HepG2 (cell line): ENCODE results near the gene ACSS1. TPM values are rescaled to one million over a fixed set of nuclear protein-coding genes. Genes with fewer than 3 reads are reported as not detected.

Experiments
- ATF5 ChIP-seq: sonication (generic); formaldehyde crosslinking; IDR thresholded peaks from 2 replicates; pipeline ENCODE4 v1.4.0; 2020; ENCODE audit warnings: mild to moderate bottlenecking, low read depth, missing genetic modification reagents
- ATRX ChIP-seq: sonication (generic); formaldehyde crosslinking; IDR thresholded peaks from 2 replicates; pipeline ENCODE4 v1.4.0; 2020; ENCODE audit warnings: missing genetic modification reagents, borderline replicate concordance
- CENPT ChIP-seq: sonication (generic); formaldehyde crosslinking; IDR thresholded peaks from 2 replicates; pipeline ENCODE4 v1.8.0; 2022; ENCODE audit warnings: low read depth, mild to moderate bottlenecking, moderate library complexity, missing genetic modification reagents
- DMAP1 ChIP-seq: IDR thresholded peaks from 2 replicates; pipeline ENCODE4 v1.6.1; 2016
- DZIP1 ChIP-seq: sonication (generic); formaldehyde crosslinking; IDR thresholded peaks from 2 replicates; pipeline ENCODE4 v1.5.0; 2020; ENCODE audit warnings: mild to moderate bottlenecking, missing genetic modification reagents
- GMEB2 ChIP-seq: IDR thresholded peaks from 2 replicates; pipeline ENCODE4 v1.6.1; 2016; ENCODE audit warnings: missing biosample characterization, missing genetic modification reagents, low read depth
- JUNB ChIP-seq: sonication (generic); formaldehyde crosslinking; IDR thresholded peaks from 2 replicates; pipeline ENCODE4 v1.8.0; 2022; ENCODE audit warnings: missing genetic modification reagents, mild to moderate bottlenecking, borderline replicate concordance
- KLF15 ChIP-seq: sonication (generic); formaldehyde crosslinking; IDR thresholded peaks from 2 replicates; pipeline ENCODE4 v1.8.1; 2023; ENCODE audit warnings: borderline replicate concordance, mild to moderate bottlenecking, inconsistent platforms, missing genetic modification reagents, mixed read lengths
- MIER3 ChIP-seq: IDR thresholded peaks from 2 replicates; pipeline ENCODE4 v1.6.1; 2016; ENCODE audit warnings: missing compliant biosample characterization, borderline replicate concordance
- NFAT5 ChIP-seq: sonication (generic); formaldehyde crosslinking; IDR thresholded peaks from 2 replicates; pipeline ENCODE4 v1.4.0; 2020; ENCODE audit warnings: missing genetic modification reagents
- ONECUT2 ChIP-seq: sonication (generic); formaldehyde crosslinking; IDR thresholded peaks from 2 replicates; pipeline ENCODE4 v1.4.0; 2020; ENCODE audit warnings: missing genetic modification reagents
- RXRA ChIP-seq: sonication (generic); formaldehyde crosslinking; IDR thresholded peaks from 2 replicates; pipeline ENCODE4 v1.5.1; 2020; ENCODE audit warnings: missing genetic modification reagents
- THRA ChIP-seq: sonication (generic); formaldehyde crosslinking; IDR thresholded peaks from 2 replicates; pipeline ENCODE4 v1.4.0; 2020; ENCODE audit warnings: missing genetic modification reagents, borderline replicate concordance
- ZKSCAN5 ChIP-seq: sonication (generic); formaldehyde crosslinking; IDR thresholded peaks from 2 replicates; pipeline ENCODE4 v1.5.1; 2020; ENCODE audit warnings: mild to moderate bottlenecking, missing genetic modification reagents
- ZMYM4 ChIP-seq: sonication (generic); formaldehyde crosslinking; IDR thresholded peaks from 2 replicates; pipeline ENCODE4 v1.8.1; 2023; ENCODE audit warnings: mild to moderate bottlenecking, missing genetic modification reagents
- ZZZ3 ChIP-seq: sonication (generic); formaldehyde crosslinking; IDR thresholded peaks from 2 replicates; pipeline ENCODE4 v1.4.0; 2020; ENCODE audit warnings: missing genetic modification reagents, mild to moderate bottlenecking, borderline replicate concordance
- polyA plus RNA-seq, 8 experiments: library from polyadenylated mRNA; depleted of rRNA in 3 of 8; stranded (reverse) in 7 of 8; unstranded in 1 of 8; fragments of >200 nt; fragmentation: Illumina TruSeq in 4 of 8; extraction: Trizol in 4 of 8; gene quantifications; 2 replicates each; pipeline versions ENCODE4 v1.2.1 to v1.2.3, GENCODE V29; 2011 to 2016; ENCODE audit warnings: low read depth in 4 of 8, missing spikeins in 1 of 8, mixed read lengths in 1 of 8; ENCODE audit not compliant: insufficient read depth in 1 of 8
- total RNA-seq, 5 experiments: library from RNA; depleted of rRNA; stranded (reverse); fragments of >200 nt; fragmentation: Illumina TruSeq; extraction: Trizol; gene quantifications; 2 replicates each; pipeline ENCODE4 v1.2.3, GENCODE V29; 2016; ENCODE audit warnings: low read depth in 1 of 5

ACSS1 gene
- total and polyA plus RNA-seq, 2 of the 13 experiments (the other 11 are each of a cell fraction or from before 2014, with no cell fraction given) = 15.2 to 41.6 TPM

- TF ChIP-seq THRA (CRISPR knock-in tag) (no peak), KLF15 (CRISPR knock-in tag) (no peak), RXRA (CRISPR knock-in tag) (no peak), ONECUT2 (CRISPR knock-in tag) (no peak), ZMYM4 (CRISPR knock-in tag) (no peak), DZIP1 (CRISPR knock-in tag) (no peak), ZKSCAN5 (no peak), ATF5 (CRISPR knock-in tag) (no peak), ATRX (CRISPR knock-in tag) (no peak), JUNB (no peak), DMAP1 (CRISPR knock-in tag) (no peak), MIER3 (no peak), ZZZ3 (CRISPR knock-in tag) (no peak), GMEB2 (CRISPR knock-in tag) (no peak), NFAT5 (CRISPR knock-in tag) (0 out of 2 replicates have a peak, but pooled peaks have one; percentile 33), CENPT (CRISPR knock-in tag) (no peak)
These were observed 7.8 kb upstream of the ACSS1 start (continued) for GRCh38 chr20:25065625-25066338.
